HL-60 (cell line): ENCODE data around the gene PRR15L.

Experiments used
- DNase-seq, 2 experiments: peaks; one replicate each; pipeline ENCODE4 v3.0.0-alpha.2; 2010 to 2020; ENCODE audit warnings: low read depth in 1 of 2, low spot score in 1 of 2
- H3K27ac ChIP-seq: fragments of 250-450 bp; sonication (Bioruptor Pico); replicated peaks from 2 replicates; pipeline ENCODE4 v1.5.1; 2020; ENCODE audit warnings: mild to moderate bottlenecking, moderate library complexity
- H3K27me3 ChIP-seq: fragments of 250-450 bp; sonication (Bioruptor Pico); 2 replicates; pipeline ENCODE4 v1.5.1; 2021; ENCODE audit warnings: mild to moderate bottlenecking, moderate library complexity; ENCODE audit not compliant: insufficient read depth, poor library complexity, severe bottlenecking
- H3K4me3 ChIP-seq: replicated peaks from 2 replicates; pipeline ENCODE4 v1.5.1; 2011; ENCODE audit warnings: mild to moderate bottlenecking, control low read depth, low read length; ENCODE audit not compliant: insufficient read depth
- CTCF ChIP-seq: IDR thresholded peaks from one replicate; pipeline ENCODE4 v1.5.1; 2011; ENCODE audit warnings: low read length, control low read depth, inconsistent platforms; ENCODE audit not compliant: insufficient read depth
- GABPA ChIP-seq: IDR thresholded peaks from 2 replicates; pipeline ENCODE4 v1.6.1; 2012; ENCODE audit warnings: low read depth
- POLR2AphosphoS5 ChIP-seq: IDR thresholded peaks from 2 replicates; pipeline ENCODE4 v1.6.1; 2012; ENCODE audit warnings: low read depth
- SPI1 ChIP-seq: IDR thresholded peaks from 2 replicates; pipeline ENCODE4 v1.6.1; 2012; ENCODE audit warnings: low read depth, mild to moderate bottlenecking, borderline replicate concordance
- TF ChIP-seq, protein P1 (sequence below): IDR thresholded peaks from 2 replicates; pipeline ENCODE4 v1.6.1; 2012; ENCODE audit warnings: low read depth; ENCODE audit not compliant: insufficient replicate concordance

The PRR15L gene

GRCh38 chr17:47996201-47996600 is 38.5 kb upstream of the PRR15L start:
- H3K27ac ChIP-seq, result no peak overlapping the region
- H3K4me3 ChIP-seq, result no peak overlapping the region
- no peak for TF ChIP-seq GABPA
- no peak for DNase-seq
- no peaks in the 10 kb centered on the region for H3K27me3 ChIP-seq

DNA sequence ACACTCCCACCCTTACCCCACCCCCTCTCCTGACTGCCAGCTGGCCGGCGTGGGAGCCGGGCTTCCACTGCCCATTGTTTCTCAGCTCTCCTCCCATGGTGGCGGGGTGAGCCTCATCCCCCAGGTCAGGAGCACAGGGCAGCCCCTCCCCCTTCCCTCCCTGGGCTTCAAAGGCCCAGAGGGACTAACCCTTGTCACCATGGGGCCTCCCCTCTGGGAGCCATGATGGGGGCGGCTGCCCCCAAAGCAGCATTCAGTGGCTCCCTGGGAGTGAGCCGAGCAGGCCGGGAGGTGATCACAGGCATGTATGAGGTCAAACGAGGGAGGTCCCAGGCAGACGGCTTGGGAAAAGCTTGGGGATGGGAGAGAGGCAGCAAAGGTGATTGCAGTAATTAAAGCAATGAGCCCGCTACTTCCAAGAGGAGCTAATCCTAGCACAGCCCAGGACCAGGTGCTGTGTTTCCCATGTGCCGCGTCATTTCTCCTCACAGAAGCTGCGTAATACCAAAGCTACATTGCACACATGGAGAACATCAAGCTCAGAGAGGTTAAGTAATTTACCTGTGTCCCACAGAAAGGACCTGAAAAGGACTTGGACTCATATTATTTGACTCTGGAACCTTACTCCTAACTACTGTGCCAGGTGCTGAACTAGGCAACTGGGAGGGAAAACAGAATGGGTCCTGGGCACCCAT is 37.7 kb upstream of the PRR15L start:
- TF ChIP-seq POLR2AphosphoS5 (no peak), CTCF (no peak)
- Histone ChIP-seq H3K27me3 (no peaks in the 10 kb centered on the region), H3K4me3 (no peak overlapping the region), H3K27ac (no peak overlapping the region)
- DNase-seq, result no peak

DNA sequence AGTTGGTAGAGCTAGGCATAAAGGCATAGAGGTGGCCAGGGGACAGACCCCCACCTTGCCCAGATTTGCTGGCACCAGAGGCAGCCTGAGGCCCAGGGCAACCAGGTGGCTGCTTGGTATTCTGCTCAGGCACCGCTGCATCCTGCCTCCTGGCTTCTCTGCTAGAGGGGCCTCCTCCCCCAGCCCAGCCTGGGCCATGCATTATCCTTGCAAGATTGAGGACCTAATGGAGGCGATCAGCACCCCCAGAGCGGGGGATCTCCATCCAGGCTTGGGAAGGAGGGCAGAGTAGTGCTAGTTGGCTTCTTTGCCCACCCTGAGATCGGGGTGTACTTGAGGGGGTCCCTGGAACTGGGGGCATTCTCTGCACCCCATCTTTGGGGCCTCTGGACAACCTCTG is 37.0 kb upstream of the PRR15L start:
- TF ChIP-seq CTCF, result no peak
- TF ChIP-seq GABPA, result no peak
- no peak for TF ChIP-seq SPI1
- TF ChIP-seq, protein P1, sequence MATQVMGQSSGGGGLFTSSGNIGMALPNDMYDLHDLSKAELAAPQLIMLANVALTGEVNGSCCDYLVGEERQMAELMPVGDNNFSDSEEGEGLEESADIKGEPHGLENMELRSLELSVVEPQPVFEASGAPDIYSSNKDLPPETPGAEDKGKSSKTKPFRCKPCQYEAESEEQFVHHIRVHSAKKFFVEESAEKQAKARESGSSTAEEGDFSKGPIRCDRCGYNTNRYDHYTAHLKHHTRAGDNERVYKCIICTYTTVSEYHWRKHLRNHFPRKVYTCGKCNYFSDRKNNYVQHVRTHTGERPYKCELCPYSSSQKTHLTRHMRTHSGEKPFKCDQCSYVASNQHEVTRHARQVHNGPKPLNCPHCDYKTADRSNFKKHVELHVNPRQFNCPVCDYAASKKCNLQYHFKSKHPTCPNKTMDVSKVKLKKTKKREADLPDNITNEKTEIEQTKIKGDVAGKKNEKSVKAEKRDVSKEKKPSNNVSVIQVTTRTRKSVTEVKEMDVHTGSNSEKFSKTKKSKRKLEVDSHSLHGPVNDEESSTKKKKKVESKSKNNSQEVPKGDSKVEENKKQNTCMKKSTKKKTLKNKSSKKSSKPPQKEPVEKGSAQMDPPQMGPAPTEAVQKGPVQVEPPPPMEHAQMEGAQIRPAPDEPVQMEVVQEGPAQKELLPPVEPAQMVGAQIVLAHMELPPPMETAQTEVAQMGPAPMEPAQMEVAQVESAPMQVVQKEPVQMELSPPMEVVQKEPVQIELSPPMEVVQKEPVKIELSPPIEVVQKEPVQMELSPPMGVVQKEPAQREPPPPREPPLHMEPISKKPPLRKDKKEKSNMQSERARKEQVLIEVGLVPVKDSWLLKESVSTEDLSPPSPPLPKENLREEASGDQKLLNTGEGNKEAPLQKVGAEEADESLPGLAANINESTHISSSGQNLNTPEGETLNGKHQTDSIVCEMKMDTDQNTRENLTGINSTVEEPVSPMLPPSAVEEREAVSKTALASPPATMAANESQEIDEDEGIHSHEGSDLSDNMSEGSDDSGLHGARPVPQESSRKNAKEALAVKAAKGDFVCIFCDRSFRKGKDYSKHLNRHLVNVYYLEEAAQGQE, result no peak
- no peak for TF ChIP-seq POLR2AphosphoS5
- Histone ChIP-seq H3K4me3 (no peak overlapping the region), H3K27ac (no peak overlapping the region), H3K27me3 (no peaks in the 10 kb centered on the region)
- no peak for DNase-seq

DNA sequence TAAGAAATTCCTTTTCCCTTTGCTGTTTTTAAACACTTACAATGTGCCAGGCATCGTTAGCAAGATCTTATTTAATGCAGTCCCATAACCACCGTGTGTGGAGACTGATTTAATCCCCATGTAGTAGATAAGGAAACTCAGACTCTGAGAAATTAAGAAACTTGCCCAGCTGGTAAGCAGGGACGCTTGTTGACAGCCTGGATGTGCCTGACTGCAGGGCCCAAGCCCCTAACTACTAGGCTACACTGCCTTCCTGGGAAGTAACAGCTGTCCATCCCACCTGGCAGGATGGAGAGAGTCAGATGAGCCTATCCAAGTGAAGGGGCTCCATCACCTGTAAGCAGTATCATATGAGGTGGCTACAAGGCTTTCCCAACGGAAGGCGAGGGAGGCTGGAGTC is 36.3 kb upstream of the PRR15L start:
- no peak overlapping the region for H3K27ac ChIP-seq
- DNase-seq, result no peak
- no peaks in the 10 kb centered on the region for H3K27me3 ChIP-seq
- TF ChIP-seq GABPA, result no peak
- TF ChIP-seq SPI1, result no peak
- TF ChIP-seq, protein P1, result no peak
- no peak for TF ChIP-seq POLR2AphosphoS5
- TF ChIP-seq CTCF, result no peak
- no peak overlapping the region for H3K4me3 ChIP-seq
